G401 (cell line): ENCODE data around the gene ETS1. TPM values are rescaled to one million over a fixed set of nuclear protein-coding genes. Genes with fewer than 3 reads are reported as not detected.

Source experiments
- DNase-seq: peaks from one replicate; pipeline ENCODE4 v3.0.0-alpha.2; 2015; ENCODE audit warnings: low spot score
- in situ Hi-C: cut with HindIII; loops from 2 replicates; pipeline ENCODE4 v1.10.0; 2016; ENCODE audit warnings: low sequenced_read_pairs, mixed read lengths
- total RNA-seq: library from RNA; depleted of rRNA; stranded (reverse); fragments of >200 nt; shearing (Covaris generic); gene quantifications from 2 replicates; pipeline ENCODE4 v1.2.3, GENCODE V29; 2014

The ETS1 gene
- total RNA-seq, 1 experiment from 2014 or later = 61.7 TPM

GRCh38 chr11:128432926-128433325 lies 154.4 kb downstream of the ETS1 start:
- in situ Hi-C loops = no loop called here
- DNase-seq = no peak

DNA sequence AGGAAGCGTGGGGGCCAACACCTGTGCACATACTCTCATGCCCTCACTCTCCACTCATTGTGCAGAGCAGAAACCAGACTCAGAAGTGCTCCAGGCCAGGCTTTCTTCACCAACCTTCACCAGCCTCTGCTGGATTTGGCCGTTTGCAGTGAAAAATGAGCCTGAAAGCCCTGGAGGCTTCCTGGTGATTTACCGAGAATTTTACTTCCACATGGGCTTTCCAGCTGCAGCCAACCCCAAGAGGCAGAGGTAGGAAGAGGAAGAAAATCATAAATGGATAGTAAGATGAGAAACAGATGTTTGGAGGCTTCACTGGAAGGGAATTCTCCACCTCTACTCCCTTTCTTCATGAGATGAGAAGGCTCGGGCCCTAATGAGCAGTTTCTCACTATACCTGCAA lies 155.4 kb downstream of the ETS1 start:
- no peak for DNase-seq
- in situ Hi-C loops = no loop called here

DNA sequence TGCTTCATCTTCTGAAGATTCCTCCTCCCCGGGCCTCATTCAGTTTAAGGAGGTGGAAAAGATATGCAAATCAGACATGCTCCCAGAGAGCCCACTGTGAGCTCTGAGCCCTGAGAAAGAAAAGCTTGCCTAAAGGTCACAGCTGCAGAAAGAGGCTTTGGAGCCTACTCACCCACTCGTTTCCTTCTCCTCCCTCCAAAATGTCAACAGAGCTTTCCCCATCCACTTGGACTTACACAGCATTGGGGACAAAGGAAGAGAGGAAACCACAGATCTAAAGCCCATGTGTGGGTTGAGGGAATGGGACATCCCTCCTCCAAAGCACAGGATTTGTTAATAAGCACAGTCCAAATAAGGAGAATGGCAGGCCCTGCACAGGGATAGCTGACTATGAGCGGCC lies 158.4 kb downstream of the ETS1 start:
- in situ Hi-C loops = no loop called here
- DNase-seq = no peak

GRCh38 chr11:128424851-128425285 lies 162.5 kb downstream of the ETS1 start:
- in situ Hi-C loops = no loop called here

DNA sequence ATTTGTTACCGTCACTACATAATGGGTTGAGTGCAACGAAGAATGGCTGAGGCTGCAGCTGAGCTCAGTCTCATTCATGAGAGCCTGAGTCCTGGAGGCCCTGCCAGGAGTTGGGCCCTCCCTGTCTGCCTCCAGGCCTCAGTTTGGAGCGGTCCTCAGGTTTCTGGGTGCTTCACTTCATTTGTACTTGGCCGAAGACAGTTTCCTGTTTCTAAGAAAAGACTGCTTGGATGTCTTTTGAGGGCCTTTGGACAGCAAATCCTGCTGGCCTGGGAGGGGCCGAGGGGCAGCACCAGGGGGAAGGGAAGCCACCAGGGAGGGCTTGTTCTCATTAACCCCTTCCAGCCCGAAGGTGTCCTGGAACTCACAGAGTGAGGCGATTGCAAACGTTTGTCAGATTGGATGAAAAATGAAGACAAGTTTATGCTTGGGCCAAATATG lies 163.1 kb downstream of the ETS1 start:
- in situ Hi-C loops = no loop called here
- DNase-seq = no peak

More at GRCh38 chr11:128424851-128425285, 162.5 kb downstream of the ETS1 start:
- no peak for DNase-seq

GRCh38 chr11:128422576-128423370 lies 164.6 kb downstream of the ETS1 start:
- no peak for DNase-seq
- in situ Hi-C loops = no loop called here

GRCh38 chr11:128421577-128422330 lies 165.6 kb downstream of the ETS1 start:
- in situ Hi-C loops = no loop called here
- no peak for DNase-seq

- DNase-seq = no peak
- in situ Hi-C loops = no loop called here
Measured at GRCh38 chr11:128420951-128421350, 166.4 kb downstream of the ETS1 start.

DNA sequence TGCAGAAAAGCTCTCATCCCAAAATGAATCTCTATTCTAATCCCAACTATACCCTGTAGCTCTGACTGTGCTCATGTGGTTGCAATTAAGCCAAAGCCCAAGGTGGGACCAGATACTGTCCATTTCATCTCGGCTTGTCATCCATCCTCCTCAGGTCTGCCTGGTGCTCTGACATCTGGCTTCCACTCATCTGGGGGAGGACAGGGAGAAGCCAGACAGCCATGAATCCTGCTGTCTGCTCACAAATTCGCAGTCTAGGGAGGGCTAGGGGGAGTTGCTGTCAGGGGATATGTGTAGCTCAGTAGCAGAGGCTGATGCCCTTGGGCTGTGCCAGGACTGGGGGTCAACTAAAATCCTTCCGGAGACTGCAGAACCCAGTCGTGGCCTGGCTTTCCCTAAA lies 167.1 kb downstream of the ETS1 start:
- in situ Hi-C loops = no loop called here
- DNase-seq = no peak

DNA sequence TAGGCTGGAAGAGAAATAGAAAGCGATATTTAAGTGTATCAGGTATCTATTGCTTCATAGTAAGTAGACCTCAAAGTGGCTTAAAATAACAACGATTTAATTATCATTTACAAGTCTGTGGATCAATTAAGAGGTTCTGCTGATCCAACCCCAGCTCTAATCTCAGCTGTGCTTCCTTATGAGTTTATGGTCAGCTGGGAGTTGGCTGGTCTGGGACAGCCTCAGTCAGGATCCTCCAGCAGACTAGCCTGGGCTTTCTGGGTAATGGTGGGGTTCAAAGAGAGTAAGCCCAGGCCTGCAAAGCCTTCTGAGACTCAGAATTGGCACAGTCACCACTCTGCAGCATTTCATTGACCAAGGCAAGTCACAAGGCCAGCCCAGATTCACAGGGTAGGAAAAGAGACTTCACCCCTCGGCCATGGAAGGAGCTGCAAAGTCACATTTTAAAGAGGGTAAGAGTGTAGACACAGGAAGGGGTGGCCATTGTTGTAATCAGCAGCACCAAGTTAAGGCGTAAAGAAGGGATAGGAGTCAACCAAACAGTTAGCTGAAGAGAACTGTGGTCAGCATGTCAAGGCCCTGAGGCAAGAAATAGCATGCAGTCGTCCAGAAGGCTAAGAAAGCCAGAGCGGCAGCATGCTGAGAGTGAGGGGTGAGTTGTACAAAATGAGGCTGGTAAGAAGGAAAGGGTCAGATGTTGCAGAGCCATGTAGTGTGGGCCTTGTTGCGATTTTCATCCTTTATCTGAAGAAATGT lies 168.2 kb downstream of the ETS1 start:
- no peak for DNase-seq
- in situ Hi-C loops = no loop called here

GRCh38 chr11:128417607-128418324 lies 169.6 kb downstream of the ETS1 start:
- in situ Hi-C loops = no loop called here
- no peak for DNase-seq

- in situ Hi-C loops = no loop called here
- no peak for DNase-seq
Measured at GRCh38 chr11:128416976-128417375, 170.4 kb downstream of the ETS1 start.

- in situ Hi-C loops = no loop called here
- no peak for DNase-seq
Measured at GRCh38 chr11:128415539-128415938, 171.8 kb downstream of the ETS1 start.

- DNase-seq = no peak
- in situ Hi-C loops = no loop called here
Measured at GRCh38 chr11:128412847-128413791, 174.2 kb downstream of the ETS1 start.

GRCh38 chr11:128411812-128412211 lies 175.5 kb downstream of the ETS1 start:
- in situ Hi-C loops = no loop called here
- DNase-seq = no peak

GRCh38 chr11:128411150-128411549 lies 176.2 kb downstream of the ETS1 start:
- in situ Hi-C loops = no loop called here
- no peak for DNase-seq

- in situ Hi-C loops = no loop called here
Measured at GRCh38 chr11:128409476-128409875, 177.9 kb downstream of the ETS1 start.

More at GRCh38 chr11:128409476-128409875, 177.9 kb downstream of the ETS1 start:
- DNase-seq = no peak
